ENCODE measurements around the gene SLC37A3.

SLC37A3 gene

GRCh38 chr7:140330128-140330527 lies 68.2 kb downstream of the SLC37A3 start:
- Histone ChIP-seq H3K27me3 (no peaks in the 10 kb centered on the region), H3K36me3 (peaks cover 0 to 15% (median 9%) of the 10 kb centered on the region in 3 donors), H3K27ac (peak overlapping the region; percentile 80 to 82), H3K9me3 (no peaks in the 10 kb centered on the region), H3K4me3 (peak overlapping the region; percentile 33 to 37), H3K4me1 (peaks cover 0 to 27% (median 16%) of the 10 kb centered on the region in 4 donors)
- no peak for TF ChIP-seq CTCF (IDR thresholded peaks at IDR 0.05)
- intact Hi-C loops (cut with DNase I; ENCODE audit: low total_unique reads): no loop called here
- DNase-seq: peak in 1 of 2 donors; percentile 79

- H3K9me3 ChIP-seq: no peaks in the 10 kb centered on the region
- no peak for TF ChIP-seq CTCF (IDR thresholded peaks at IDR 0.05)
- no peak overlapping the region for H3K27ac ChIP-seq
- H3K27me3 ChIP-seq: no peaks in the 10 kb centered on the region
- intact Hi-C loops (cut with DNase I; ENCODE audit: low total_unique reads): no loop called here
- no peaks in the 10 kb centered on the region for H3K36me3 ChIP-seq
- no peak for DNase-seq
- no peak overlapping the region for H3K4me3 ChIP-seq
- peaks cover 0 to 27% (median 16%) of the 10 kb centered on the region in 4 donors for H3K4me1 ChIP-seq
Observed at GRCh38 chr7:140327261-140327661, 71.1 kb downstream of the SLC37A3 start.

DNA sequence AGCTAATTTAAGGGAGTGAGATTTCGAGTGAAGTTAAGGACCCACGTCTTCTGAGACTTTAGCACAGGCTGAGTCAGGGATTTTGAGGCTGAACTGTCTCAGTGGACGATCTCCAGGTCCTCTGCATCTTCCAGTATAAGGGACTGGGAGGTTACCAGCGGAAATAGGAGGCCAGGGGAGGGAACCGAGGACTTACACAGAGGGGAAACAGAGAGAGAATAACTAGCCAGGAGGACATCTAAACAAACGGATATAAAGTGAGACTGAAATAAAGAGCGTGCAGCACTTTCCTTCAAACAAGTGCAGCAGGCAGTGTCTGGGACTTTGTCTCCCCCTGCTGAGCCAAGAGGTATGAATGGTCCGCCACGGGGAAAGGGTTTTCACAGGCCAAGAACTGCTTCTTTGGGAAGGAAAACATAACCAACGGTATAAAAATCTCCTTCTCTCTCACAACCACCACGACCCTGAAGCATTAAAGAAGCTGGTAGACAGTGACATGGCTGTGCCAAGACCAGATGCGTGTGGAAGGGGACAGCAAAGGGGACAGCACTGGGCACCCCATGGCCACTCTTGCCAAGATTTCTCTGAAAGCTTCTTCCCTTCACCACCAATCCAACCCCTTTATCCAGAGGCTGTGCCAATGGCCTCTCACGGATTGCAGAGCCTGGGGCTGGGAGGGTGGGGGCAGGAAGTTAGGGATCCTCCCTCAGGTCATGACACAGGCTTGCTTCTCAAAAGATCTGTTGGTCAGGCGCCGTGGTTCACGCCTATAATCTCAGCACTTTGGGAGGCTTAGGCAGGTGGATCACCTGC lies 72.0 kb downstream of the SLC37A3 start:
- peak overlapping the region in 1 of 2 donors; percentile 16 for H3K4me3 ChIP-seq

GRCh38 chr7:140325600-140325999 lies 72.7 kb downstream of the SLC37A3 start:
- peak overlapping the region in 1 of 2 donors; percentile 22 for H3K27ac ChIP-seq

More for the DNA sequence above, 72.0 kb downstream of the SLC37A3 start:
- Histone ChIP-seq H3K9me3 (no peaks in the 10 kb centered on the region), H3K27me3 (no peaks in the 10 kb centered on the region), H3K4me1 (peaks cover 0 to 27% (median 16%) of the 10 kb centered on the region in 4 donors), H3K36me3 (no peaks in the 10 kb centered on the region), H3K27ac (peak overlapping the region; percentile 2 to 39)
- peak; percentile 79 to 82 for DNase-seq
- peak; percentile 67 to 72 for TF ChIP-seq CTCF (IDR thresholded peaks at IDR 0.05)
- intact Hi-C loops (cut with DNase I; ENCODE audit: low total_unique reads): no loop called here

GRCh38 chr7:140324714-140325113 lies 73.6 kb downstream of the SLC37A3 start:
- intact Hi-C loops (cut with DNase I; ENCODE audit: low total_unique reads): no loop called here
- Histone ChIP-seq H3K4me3 (no peak overlapping the region), H3K36me3 (no peaks in the 10 kb centered on the region), H3K4me1 (peaks cover 0 to 16% (median 6%) of the 10 kb centered on the region in 4 donors), H3K9me3 (no peaks in the 10 kb centered on the region), H3K27ac (no peak overlapping the region), H3K27me3 (no peaks in the 10 kb centered on the region)
- no peak for DNase-seq
- no peak for TF ChIP-seq CTCF (IDR thresholded peaks at IDR 0.05)

More at GRCh38 chr7:140325600-140325999, 72.7 kb downstream of the SLC37A3 start:
- no peaks in the 10 kb centered on the region for H3K36me3 ChIP-seq
- no peak for DNase-seq
- H3K4me1 ChIP-seq: peaks cover 0 to 21% (median 14%) of the 10 kb centered on the region in 4 donors
- H3K27me3 ChIP-seq: no peaks in the 10 kb centered on the region
- intact Hi-C loops (cut with DNase I; ENCODE audit: low total_unique reads): no loop called here
- H3K9me3 ChIP-seq: no peaks in the 10 kb centered on the region
- no peak for TF ChIP-seq CTCF (IDR thresholded peaks at IDR 0.05)
- no peak overlapping the region for H3K4me3 ChIP-seq

Measured in tibial artery (tissue), 4 donors.